ENCODE measurements around the gene BMPR1A.
"Not testable (repeated sequence)": the region's sequence is repeated elsewhere in the genome, so short reads cannot be mapped to it uniquely, and the experiment has no call there.

The BMPR1A gene

GRCh38 chr10:86918022-86918471 lies 161.6 kb downstream of the BMPR1A start:
- ChIA-PET CTCF (no interaction called here), POLR2A (no interaction called here)
- DNase-seq (ENCODE audit: extremely low spot score) = no peak
- no peak for TF ChIP-seq HDGF (IDR thresholded peaks at IDR 0.05; ENCODE audit: borderline replicate concordance)
- TF ChIP-seq FOXK2 (IDR thresholded peaks at IDR 0.05) = no peak
- no peak for TF ChIP-seq FOXA1 (IDR thresholded peaks at IDR 0.05)
- no peak for TF ChIP-seq TARDBP (IDR thresholded peaks at IDR 0.05)
- TF ChIP-seq SP1 (IDR thresholded peaks at IDR 0.05) = no peak
- no peak for TF ChIP-seq L3MBTL2 (conservative IDR thresholded peaks at IDR 0.05)
- no peak for TF ChIP-seq BHLHE40 (IDR thresholded peaks at IDR 0.05; ENCODE audit: borderline replicate concordance)
- no peak for TF ChIP-seq LEF1 (IDR thresholded peaks at IDR 0.05; ENCODE audit: borderline replicate concordance)
- TF ChIP-seq FOXM1 (IDR thresholded peaks at IDR 0.05; ENCODE audit: borderline replicate concordance) = no peak

GRCh38 chr10:86922553-86922961 lies 166.1 kb downstream of the BMPR1A start:
- POLR2A ChIA-PET = no interaction called here
- CTCF ChIA-PET = no interaction called here
- no peak for DNase-seq (ENCODE audit: extremely low spot score)
- TF ChIP-seq ARNT (IDR thresholded peaks at IDR 0.05) = no peak
- no peak for TF ChIP-seq TARDBP (IDR thresholded peaks at IDR 0.05)
- no peak for TF ChIP-seq HDGF (IDR thresholded peaks at IDR 0.05; ENCODE audit: borderline replicate concordance)
- no peak for TF ChIP-seq L3MBTL2 (conservative IDR thresholded peaks at IDR 0.05)
- TF ChIP-seq ZNF384 (IDR thresholded peaks at IDR 0.05) = no peak
- TF ChIP-seq PKNOX1 (IDR thresholded peaks at IDR 0.05) = no peak
- no peak for TF ChIP-seq FOXA1 (IDR thresholded peaks at IDR 0.05)
- TF ChIP-seq NFRKB (IDR thresholded peaks at IDR 0.05) = no peak
- no peak for TF ChIP-seq CTBP1 (IDR thresholded peaks at IDR 0.05; ENCODE audit: borderline replicate concordance)
- TF ChIP-seq LEF1 (IDR thresholded peaks at IDR 0.05; ENCODE audit: borderline replicate concordance) = no peak

- ChIA-PET CTCF (no interaction called here), POLR2A (no interaction called here)
- no peak for TF ChIP-seq NFRKB (IDR thresholded peaks at IDR 0.05)
- TF ChIP-seq L3MBTL2 (conservative IDR thresholded peaks at IDR 0.05) = no peak
- no peak for TF ChIP-seq FOXK2 (IDR thresholded peaks at IDR 0.05)
- TF ChIP-seq PKNOX1 (IDR thresholded peaks at IDR 0.05) = no peak
- TF ChIP-seq ZNF384 (IDR thresholded peaks at IDR 0.05) = no peak
- no peak for DNase-seq (ENCODE audit: extremely low spot score)
Measured at GRCh38 chr10:86929468-86930380, 173.3 kb downstream of the BMPR1A start.

- ChIA-PET CTCF (no interaction called here), POLR2A (no interaction called here)
- no peak for DNase-seq (ENCODE audit: extremely low spot score)
- TF ChIP-seq ARNT (IDR thresholded peaks at IDR 0.05) (no peak), HDGF (IDR thresholded peaks at IDR 0.05; ENCODE audit: borderline replicate concordance) (no peak), ELF4 (IDR thresholded peaks at IDR 0.05) (no peak), ZNF384 (IDR thresholded peaks at IDR 0.05) (no peak)
Measured at GRCh38 chr10:86931872-86932271, 175.5 kb downstream of the BMPR1A start.

GRCh38 chr10:86932674-86933073 lies 176.3 kb downstream of the BMPR1A start:
- TF ChIP-seq FOXA1 (IDR thresholded peaks at IDR 0.05) (no peak), LEF1 (IDR thresholded peaks at IDR 0.05; ENCODE audit: borderline replicate concordance) (no peak), SUZ12 (IDR thresholded peaks at IDR 0.05) (no peak), ARNT (IDR thresholded peaks at IDR 0.05) (no peak), FOXM1 (IDR thresholded peaks at IDR 0.05; ENCODE audit: borderline replicate concordance) (no peak), FOXK2 (IDR thresholded peaks at IDR 0.05) (no peak)
- ChIA-PET POLR2A (no interaction called here), CTCF (interaction anchor here (1.6 kb wide), 1 partner anchor 34 kb away, joined by 3 read pairs; no protein-coding TSS in a partner anchor)
- no peak for DNase-seq (ENCODE audit: extremely low spot score)

DNA sequence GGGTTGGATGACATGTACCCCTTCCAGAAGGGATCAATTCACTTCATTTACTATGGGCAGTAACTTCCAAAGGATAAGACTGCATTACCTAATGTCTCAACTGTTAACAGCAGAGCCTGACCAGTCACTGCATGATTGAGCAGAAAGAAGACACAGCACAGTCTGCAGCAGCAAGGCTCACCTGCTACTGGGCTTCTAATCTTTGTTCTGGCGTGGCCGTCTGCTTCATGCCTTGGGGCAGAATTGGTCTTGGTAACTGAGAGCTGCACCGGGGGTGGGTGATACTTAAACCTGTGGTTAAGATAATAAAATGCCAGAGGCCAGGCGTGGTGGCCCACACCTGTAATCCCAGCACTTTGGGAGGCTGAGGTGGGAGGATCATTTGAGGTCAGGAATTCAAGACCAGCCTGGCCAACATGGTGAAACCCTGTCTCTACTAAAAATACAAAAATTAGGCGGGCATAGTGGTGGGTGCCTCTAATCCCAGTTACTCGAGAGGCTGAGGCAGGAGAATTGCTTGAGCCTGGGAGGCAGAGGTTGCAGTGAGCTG lies 177.8 kb downstream of the BMPR1A start:
- POLR2A ChIA-PET; DNase-seq (ENCODE audit: extremely low spot score): not testable (repeated sequence)
- CTCF ChIA-PET = interaction anchor here (1.6 kb wide), 1 partner anchor 32 kb away, joined by 3 read pairs; no protein-coding TSS in a partner anchor

DNA sequence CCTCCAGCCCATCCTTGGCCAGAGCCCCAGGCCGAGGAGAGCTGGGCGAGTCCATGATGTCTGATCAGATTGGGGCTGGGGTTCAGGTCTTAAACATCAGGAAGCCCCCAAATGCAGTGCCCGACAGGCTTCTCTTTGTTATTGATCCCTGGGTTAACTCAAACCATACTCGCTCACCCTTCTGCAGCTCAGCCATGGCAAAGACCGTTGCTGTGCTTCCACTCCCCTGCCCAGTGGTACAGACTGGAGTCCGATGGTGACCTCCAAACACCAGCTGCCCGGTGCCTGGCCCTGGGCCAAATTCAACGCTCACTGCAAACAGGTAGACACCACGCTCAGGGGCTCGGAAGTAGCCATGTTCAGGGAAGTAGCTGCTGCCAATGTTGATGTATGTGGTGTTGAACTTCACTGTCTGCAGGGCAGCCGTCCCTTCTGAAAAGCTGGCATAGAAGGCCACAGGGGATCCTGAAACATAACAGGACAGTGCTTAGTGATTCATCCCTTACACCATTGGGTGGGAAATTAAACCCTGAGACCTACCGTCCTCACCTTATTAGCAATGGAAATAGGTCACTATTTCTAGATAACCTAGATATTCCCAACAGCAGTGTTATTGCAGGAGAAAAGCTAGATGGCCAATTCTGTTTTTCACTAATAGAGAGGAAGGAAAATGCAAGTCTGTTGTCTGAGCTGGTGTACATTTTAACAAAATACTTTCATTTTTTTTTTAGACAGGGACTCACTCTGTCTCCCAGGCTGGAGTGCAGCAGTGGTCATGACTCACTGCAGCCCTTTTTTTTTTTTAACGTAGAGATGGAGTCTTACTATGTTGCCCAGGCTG lies 180.5 kb downstream of the BMPR1A start:
- ChIA-PET CTCF (interaction anchor here (0.6 to 0.9 kb wide), 2 partner anchors 30 to 105 kb away, joined by 3 to 7 read pairs; no protein-coding TSS in a partner anchor), POLR2A (no interaction called here)
- DNase-seq (ENCODE audit: extremely low spot score) = no peak
- TF ChIP-seq LEF1 (IDR thresholded peaks at IDR 0.05; ENCODE audit: borderline replicate concordance) (no peak), CTBP1 (IDR thresholded peaks at IDR 0.05; ENCODE audit: borderline replicate concordance) (no peak), SP1 (IDR thresholded peaks at IDR 0.05) (no peak), PKNOX1 (IDR thresholded peaks at IDR 0.05) (no peak), ZNF384 (IDR thresholded peaks at IDR 0.05) (no peak), SUZ12 (IDR thresholded peaks at IDR 0.05) (no peak), HDGF (IDR thresholded peaks at IDR 0.05; ENCODE audit: borderline replicate concordance) (no peak), NFRKB (IDR thresholded peaks at IDR 0.05) (no peak), L3MBTL2 (conservative IDR thresholded peaks at IDR 0.05) (no peak)
